ENCODE data around the gene PRPF39. TPM values are rescaled to one million over a fixed set of nuclear protein-coding genes. Genes with fewer than 3 reads are reported as not detected.
"Not testable (repeated sequence)": the region's sequence is repeated elsewhere in the genome, so short reads cannot be mapped to it uniquely, and the experiment has no call there.

The PRPF39 gene
- total and polyA plus RNA-seq, 3 experiments from 2014 or later = 9.0 to 49.1 (median 48.6) TPM

DNA sequence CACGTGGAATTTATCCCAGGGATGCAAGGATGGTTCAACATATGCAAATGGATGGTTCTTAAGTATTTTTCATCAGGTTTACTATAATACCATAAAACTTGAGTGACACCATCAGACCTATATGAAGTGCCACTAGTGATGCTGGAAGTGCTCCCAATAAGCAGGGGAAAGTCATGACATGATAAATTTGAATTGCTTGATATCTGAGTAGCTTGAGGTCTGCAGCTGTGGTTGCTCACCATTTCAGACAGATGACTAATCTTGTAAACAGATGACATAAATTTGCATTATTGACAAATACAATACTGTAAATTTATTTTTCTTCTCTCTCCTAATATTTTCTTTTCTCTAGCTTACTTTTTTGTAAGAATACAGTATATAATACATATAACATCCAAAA lies 13.7 kb upstream of the PRPF39 start:
- H3K4me3 Mint-ChIP-seq = no peak overlapping the region
- Histone ChIP-seq H3K27me3 (ENCODE audit: insufficient read depth, low read length, poor library complexity, severe bottlenecking) (no peaks in the 10 kb centered on the region), H3K27ac (ENCODE audit: low read depth, low read length) (no peak overlapping the region), H3K9me3 (ENCODE audit: low read length) (no peaks in the 10 kb centered on the region), H3K4me1 (ENCODE audit: insufficient read depth, low read length) (no peaks in the 10 kb centered on the region), H3K4me3 (ENCODE audit: low read length) (no peak overlapping the region), H3K36me3 (ENCODE audit: insufficient read depth, low read length) (no peaks in the 10 kb centered on the region)
- ChIA-PET CTCF (no interaction called here), POLR2A (no interaction called here)
- no peaks in the 10 kb centered on the region for H3K4me1 Mint-ChIP-seq
- peaks cover 1 to 29% (median 6%) of the 10 kb centered on the region in 3 donors for H3K36me3 Mint-ChIP-seq
- no peak for DNase-seq
- no peaks in the 10 kb centered on the region for H3K9me3 Mint-ChIP-seq
- H3K27ac Mint-ChIP-seq = no peak overlapping the region
- no peaks in the 10 kb centered on the region for H3K27me3 Mint-ChIP-seq

- Mint-ChIP-seq H3K4me3 (no peak overlapping the region), H3K4me1 (no peaks in the 10 kb centered on the region), H3K9me3 (no peaks in the 10 kb centered on the region), H3K36me3 (peaks cover 0 to 26% (median 6%) of the 10 kb centered on the region in 3 donors), H3K27ac (no peak overlapping the region), H3K27me3 (no peaks in the 10 kb centered on the region)
- POLR2A ChIA-PET = no interaction called here
- H3K27me3 ChIP-seq (ENCODE audit: insufficient read depth, low read length, poor library complexity, severe bottlenecking) = no peaks in the 10 kb centered on the region
- no peak overlapping the region for H3K4me3 ChIP-seq (ENCODE audit: low read length)
- H3K27ac ChIP-seq (ENCODE audit: low read depth, low read length) = no peak overlapping the region
- no peaks in the 10 kb centered on the region for H3K4me1 ChIP-seq (ENCODE audit: insufficient read depth, low read length)
- no peak for DNase-seq
- H3K9me3 ChIP-seq (ENCODE audit: low read length) = no peaks in the 10 kb centered on the region
- H3K36me3 ChIP-seq (ENCODE audit: insufficient read depth, low read length) = no peaks in the 10 kb centered on the region
- CTCF ChIA-PET = no interaction called here
These were observed 11.8 kb upstream of the PRPF39 start for GRCh38 chr14:45072126-45072525.

DNA sequence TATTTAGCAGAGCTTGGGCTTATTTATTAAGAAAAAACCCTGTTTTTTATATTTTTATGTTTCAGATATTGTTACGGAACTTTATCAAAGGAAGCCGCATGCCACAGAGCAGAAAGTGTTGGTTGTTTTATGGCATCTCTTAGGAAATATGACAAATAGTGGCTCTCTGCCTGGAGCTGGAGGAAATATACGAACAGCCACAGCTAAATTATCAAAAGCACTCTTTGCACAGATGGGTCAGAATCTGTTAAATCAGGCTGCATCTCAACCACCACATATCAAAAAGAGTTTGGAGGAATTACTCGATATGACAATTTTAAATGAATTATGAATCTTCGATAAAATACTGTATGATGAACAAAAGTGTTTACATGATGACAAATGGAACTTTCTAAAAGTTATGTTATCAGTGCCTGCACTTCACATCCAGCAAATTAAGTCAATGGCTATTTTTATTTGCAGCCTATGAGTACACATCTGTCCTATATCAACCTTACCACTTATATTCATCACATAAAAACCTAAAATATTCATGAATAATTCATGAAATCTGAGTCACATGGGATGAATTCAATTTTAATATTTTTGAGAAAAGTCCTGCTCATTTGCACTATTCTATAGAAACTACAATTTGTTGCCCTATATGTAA lies 10.6 kb upstream of the PRPF39 start:
- CTCF ChIA-PET = no interaction called here

GRCh38 chr14:45078323-45078722 lies 5.6 kb upstream of the PRPF39 start:
- H3K27me3 ChIP-seq (ENCODE audit: insufficient read depth, low read length, poor library complexity, severe bottlenecking) = no peaks in the 10 kb centered on the region
- H3K36me3 ChIP-seq (ENCODE audit: insufficient read depth, low read length) = no peaks in the 10 kb centered on the region
- Mint-ChIP-seq H3K9me3 (no peaks in the 10 kb centered on the region), H3K27ac (no peak overlapping the region), H3K4me1 (peaks cover 2 to 3% (median 3%) of the 10 kb centered on the region in 3 donors), H3K27me3 (peaks cover 0 to 5% of the 10 kb centered on the region in 2 donors), H3K4me3 (no peak overlapping the region), H3K36me3 (peaks cover 0 to 3% (median 0%) of the 10 kb centered on the region in 3 donors)
- CTCF ChIA-PET = no interaction called here
- H3K9me3 ChIP-seq (ENCODE audit: low read length) = no peaks in the 10 kb centered on the region
- no peak overlapping the region for H3K4me3 ChIP-seq (ENCODE audit: low read length)
- H3K27ac ChIP-seq (ENCODE audit: low read depth, low read length) = no peak overlapping the region
- no peak for DNase-seq
- POLR2A ChIA-PET = no interaction called here
- peaks cover 3% of the 10 kb centered on the region for H3K4me1 ChIP-seq (ENCODE audit: insufficient read depth, low read length)

More for the DNA sequence above, 10.6 kb upstream of the PRPF39 start:
- DNase-seq = no peak
- Histone ChIP-seq H3K36me3 (ENCODE audit: insufficient read depth, low read length) (no peaks in the 10 kb centered on the region), H3K27ac (ENCODE audit: low read depth, low read length) (no peak overlapping the region), H3K4me3 (ENCODE audit: low read length) (no peak overlapping the region), H3K9me3 (ENCODE audit: low read length) (no peaks in the 10 kb centered on the region), H3K4me1 (ENCODE audit: insufficient read depth, low read length) (no peaks in the 10 kb centered on the region), H3K27me3 (ENCODE audit: insufficient read depth, low read length, poor library complexity, severe bottlenecking) (no peaks in the 10 kb centered on the region)
- Mint-ChIP-seq H3K9me3 (no peaks in the 10 kb centered on the region), H3K4me1 (no peaks in the 10 kb centered on the region), H3K27me3 (no peaks in the 10 kb centered on the region), H3K4me3 (no peak overlapping the region), H3K27ac (no peak overlapping the region), H3K36me3 (peaks cover 0 to 20% (median 6%) of the 10 kb centered on the region in 3 donors)
- POLR2A ChIA-PET = no interaction called here

DNA sequence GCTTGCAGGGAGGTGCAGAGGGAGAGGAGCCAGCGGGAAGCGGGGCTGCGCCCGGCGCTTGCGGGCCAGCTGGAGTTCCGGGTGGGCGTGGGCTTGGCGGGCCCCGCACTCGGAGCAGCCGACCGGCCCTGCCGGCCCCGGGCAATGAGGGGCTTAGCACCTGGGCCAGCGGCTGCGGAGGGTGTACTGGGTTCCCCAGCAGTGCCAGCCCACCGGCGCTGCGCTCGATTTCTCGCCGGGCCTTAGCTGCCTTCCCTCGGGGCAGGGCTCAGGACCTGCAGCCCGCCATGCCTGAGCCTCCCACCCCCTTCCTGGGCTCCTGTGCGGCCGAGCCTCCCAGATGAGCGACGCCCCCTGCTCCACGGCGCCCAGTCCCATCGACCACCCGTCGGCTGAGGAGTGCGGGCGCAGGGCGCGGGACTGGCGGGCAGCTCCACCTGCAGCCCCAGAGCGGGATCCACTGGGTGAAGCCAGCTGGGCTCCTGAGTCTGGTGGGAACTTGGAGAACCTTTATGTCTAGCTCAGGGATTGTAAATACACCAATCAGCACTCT lies 3.4 kb upstream of the PRPF39 start:
- POLR2A ChIA-PET; H3K27me3 Mint-ChIP-seq; H3K9me3 Mint-ChIP-seq; H3K36me3 Mint-ChIP-seq; H3K27ac ChIP-seq (ENCODE audit: low read depth, low read length); H3K27ac Mint-ChIP-seq; H3K36me3 ChIP-seq (ENCODE audit: insufficient read depth, low read length); H3K4me3 Mint-ChIP-seq; DNase-seq; H3K4me3 ChIP-seq (ENCODE audit: low read length); H3K9me3 ChIP-seq (ENCODE audit: low read length); H3K27me3 ChIP-seq (ENCODE audit: insufficient read depth, low read length, poor library complexity, severe bottlenecking): not testable (repeated sequence)
- CTCF ChIA-PET = interaction anchor here (0.5 kb wide), 1 partner anchor 89 kb away, joined by 3 read pairs; no protein-coding TSS in a partner anchor
- peaks cover 14% of the 10 kb centered on the region for H3K4me1 ChIP-seq (ENCODE audit: insufficient read depth, low read length)
- peaks cover 16 to 19% (median 18%) of the 10 kb centered on the region in 3 donors for H3K4me1 Mint-ChIP-seq

GRCh38 chr14:45081096-45081495 lies 2.8 kb upstream of the PRPF39 start:
- H3K36me3 Mint-ChIP-seq; H3K9me3 ChIP-seq (ENCODE audit: low read length); H3K9me3 Mint-ChIP-seq; H3K27me3 ChIP-seq (ENCODE audit: insufficient read depth, low read length, poor library complexity, severe bottlenecking); H3K4me3 Mint-ChIP-seq; DNase-seq; H3K4me3 ChIP-seq (ENCODE audit: low read length); H3K27me3 Mint-ChIP-seq; H3K27ac ChIP-seq (ENCODE audit: low read depth, low read length); POLR2A ChIA-PET; H3K36me3 ChIP-seq (ENCODE audit: insufficient read depth, low read length): not testable (repeated sequence)
- CTCF ChIA-PET = interaction anchor here (0.5 kb wide), 1 partner anchor 90 kb away, joined by 3 read pairs; no protein-coding TSS in a partner anchor
- peaks cover 21 to 25% (median 24%) of the 10 kb centered on the region in 3 donors for H3K4me1 Mint-ChIP-seq
- peak overlapping the region in 1 of 8 donors; percentile 58 for H3K27ac Mint-ChIP-seq
- peaks cover 20% of the 10 kb centered on the region for H3K4me1 ChIP-seq (ENCODE audit: insufficient read depth, low read length)

DNA sequence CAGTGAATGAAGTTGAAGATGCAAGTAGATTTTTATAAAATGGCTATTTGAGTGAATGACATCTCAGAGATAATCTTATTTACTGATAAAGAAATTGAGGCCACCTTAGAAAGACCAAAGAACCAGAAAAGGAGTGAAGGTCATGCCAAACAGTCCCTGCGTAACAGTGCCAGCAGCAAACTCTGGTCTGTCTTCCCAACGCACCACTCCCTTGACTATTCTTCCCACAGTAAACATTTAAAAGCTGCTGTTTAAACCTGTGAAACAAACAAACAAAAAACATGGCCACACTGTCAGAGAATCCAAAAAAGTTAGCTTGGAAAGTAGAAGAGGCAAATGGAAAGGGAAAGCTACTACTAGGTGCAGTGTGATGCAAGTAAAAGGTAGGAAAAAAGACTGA lies 1.5 kb upstream of the PRPF39 start:
- peak overlapping the region in 5 of 7 donors; percentile 0 to 92 (median 40) for H3K4me3 Mint-ChIP-seq
- no peaks in the 10 kb centered on the region for H3K27me3 ChIP-seq (ENCODE audit: insufficient read depth, low read length, poor library complexity, severe bottlenecking)
- H3K36me3 ChIP-seq (ENCODE audit: insufficient read depth, low read length) = no peaks in the 10 kb centered on the region
- H3K27me3 Mint-ChIP-seq = peaks cover 0 to 5% of the 10 kb centered on the region in 2 donors
- no peak overlapping the region for H3K4me3 ChIP-seq (ENCODE audit: low read length)
- H3K9me3 ChIP-seq (ENCODE audit: low read length) = no peaks in the 10 kb centered on the region
- H3K27ac ChIP-seq (ENCODE audit: low read depth, low read length) = no peak overlapping the region
- ChIA-PET POLR2A (no interaction called here), CTCF (interaction anchor here (1.0 kb wide), 1 partner anchor 186 kb away, joined by 3 read pairs; no protein-coding TSS in a partner anchor)
- peaks cover 0 to 16% (median 2%) of the 10 kb centered on the region in 3 donors for H3K36me3 Mint-ChIP-seq
- no peak for DNase-seq
- H3K9me3 Mint-ChIP-seq = no peaks in the 10 kb centered on the region
- peaks cover 30% of the 10 kb centered on the region for H3K4me1 ChIP-seq (ENCODE audit: insufficient read depth, low read length)
- H3K4me1 Mint-ChIP-seq = peaks cover 33 to 38% (median 37%) of the 10 kb centered on the region in 3 donors
- H3K27ac Mint-ChIP-seq = peak overlapping the region in 3 of 8 donors; percentile 88 to 90 (median 88)

- Histone ChIP-seq H3K4me3 (ENCODE audit: low read length) (peak overlapping the region; percentile 90), H3K27ac (ENCODE audit: low read depth, low read length) (peak overlapping the region; percentile 89), H3K36me3 (ENCODE audit: insufficient read depth, low read length) (no peaks in the 10 kb centered on the region), H3K4me1 (ENCODE audit: insufficient read depth, low read length) (peaks cover 39% of the 10 kb centered on the region), H3K9me3 (ENCODE audit: low read length) (no peaks in the 10 kb centered on the region), H3K27me3 (ENCODE audit: insufficient read depth, low read length, poor library complexity, severe bottlenecking) (no peaks in the 10 kb centered on the region)
- H3K4me1 Mint-ChIP-seq = peaks cover 42 to 48% (median 47%) of the 10 kb centered on the region in 3 donors
- H3K4me3 Mint-ChIP-seq = peak overlapping the region; percentile 92 to 97 (median 96)
- H3K27ac Mint-ChIP-seq = peak overlapping the region; percentile 27 to 98 (median 90)
- peaks cover 0 to 5% of the 10 kb centered on the region in 2 donors for H3K27me3 Mint-ChIP-seq
- H3K36me3 Mint-ChIP-seq = peaks cover 0 to 19% (median 2%) of the 10 kb centered on the region in 3 donors
- ChIA-PET CTCF (no interaction called here), POLR2A (interaction anchor here (0.7 to 2.6 kb wide), 3 partner anchors 50 to 121 kb away, joined by 3 to 12 read pairs (median 5); partner anchors contain the start of genes FKBP3 and TOGARAM1)
- DNase-seq = no peak
- H3K9me3 Mint-ChIP-seq = no peaks in the 10 kb centered on the region
These were observed 320 bp upstream of the PRPF39 start for GRCh38 chr14:45083617-45083975.
